ENCODE data around the gene CLEC3B. TPM values are rescaled to one million over a fixed set of nuclear protein-coding genes. Genes with fewer than 3 reads are reported as not detected.

The CLEC3B gene
- total and polyA plus RNA-seq, 4 donors, result 33.1 to 167 (median 90.3) TPM

GRCh38 chr3:45027441-45027840 is 1.3 kb downstream of the CLEC3B start:
- TF ChIP-seq CTCF (IDR thresholded peaks at IDR 0.05; ENCODE audit: control extremely low read depth, extremely low read depth), result no peak
- Histone ChIP-seq H3K4me1 (ENCODE audit: control insufficient read depth in 5 of 5, insufficient read depth in 5 of 5, low read length in 5 of 5) (peaks cover 0 to 41% (median 12%) of the 10 kb centered on the region in 5 donors), H3K9me3 (ENCODE audit: control insufficient read depth in 4 of 4, insufficient read depth in 3 of 4, low read length in 3 of 4) (no peaks in the 10 kb centered on the region), H3K27me3 (ENCODE audit: control insufficient read depth in 3 of 3, insufficient read depth in 3 of 3, low read length in 2 of 3) (no peaks in the 10 kb centered on the region), H3K27ac (ENCODE audit: low read depth in 1 of 2, low read length in 1 of 2) (peak overlapping the region; percentile 21 to 29), H3K36me3 (ENCODE audit: control insufficient read depth in 4 of 4, insufficient read depth in 4 of 4, low read length in 4 of 4) (peaks cover 0 to 8% (median 3%) of the 10 kb centered on the region in 4 donors), H3K9ac (ENCODE audit: insufficient read depth in 1 of 2, low read length in 2 of 2) (peak overlapping the region in 1 of 2 donors; percentile 7), H3K4me3 (peak overlapping the region; percentile 18)
- no peak for ATAC-seq (ENCODE audit: insufficient read depth, low FRiP score)
- no peak for DNase-seq
- WGBS, 2 donors, result 77 to 86% methylated on average over 4 of the region's 4 CpGs

- no peak for TF ChIP-seq CTCF (IDR thresholded peaks at IDR 0.05; ENCODE audit: control extremely low read depth, extremely low read depth)
- Histone ChIP-seq H3K9ac (ENCODE audit: insufficient read depth in 1 of 2, low read length in 2 of 2) (no peak overlapping the region), H3K4me3 (no peak overlapping the region), H3K9me3 (ENCODE audit: control insufficient read depth in 4 of 4, insufficient read depth in 3 of 4, low read length in 3 of 4) (no peaks in the 10 kb centered on the region), H3K4me1 (ENCODE audit: control insufficient read depth in 5 of 5, insufficient read depth in 5 of 5, low read length in 5 of 5) (peaks cover 0 to 38% (median 16%) of the 10 kb centered on the region in 5 donors), H3K36me3 (ENCODE audit: control insufficient read depth in 4 of 4, insufficient read depth in 4 of 4, low read length in 4 of 4) (peaks cover 0 to 8% (median 3%) of the 10 kb centered on the region in 4 donors), H3K27me3 (ENCODE audit: control insufficient read depth in 3 of 3, insufficient read depth in 3 of 3, low read length in 2 of 3) (no peaks in the 10 kb centered on the region), H3K27ac (ENCODE audit: low read depth in 1 of 2, low read length in 1 of 2) (peak overlapping the region in 1 of 2 donors; percentile 81)
- DNase-seq, result no peak
- WGBS, 2 donors, result 68 to 91% methylated on average over 2 of the region's 2 CpGs
- no peak for ATAC-seq (ENCODE audit: insufficient read depth, low FRiP score)
Measured at GRCh38 chr3:45029216-45029615, 3.1 kb downstream of the CLEC3B start.

GRCh38 chr3:45029661-45030060 is 3.6 kb downstream of the CLEC3B start:
- 58 to 66% methylated on average over 5 of the region's 5 CpGs for WGBS, 2 donors
- H3K27ac ChIP-seq (ENCODE audit: low read depth in 1 of 2, low read length in 1 of 2), result peak overlapping the region in 1 of 2 donors; percentile 81

More at GRCh38 chr3:45029661-45030060, 3.6 kb downstream of the CLEC3B start:
- ATAC-seq (ENCODE audit: insufficient read depth, low FRiP score) (no peak), DNase-seq (no peak)
- H3K4me1 ChIP-seq (ENCODE audit: control insufficient read depth in 5 of 5, insufficient read depth in 5 of 5, low read length in 5 of 5), result peaks cover under 1 to 34% (median 11%) of the 10 kb centered on the region in 5 donors
- H3K9ac ChIP-seq (ENCODE audit: insufficient read depth in 1 of 2, low read length in 2 of 2), result no peak overlapping the region
- H3K27me3 ChIP-seq (ENCODE audit: control insufficient read depth in 3 of 3, insufficient read depth in 3 of 3, low read length in 2 of 3), result no peaks in the 10 kb centered on the region
- no peak overlapping the region for H3K4me3 ChIP-seq
- peaks cover 0 to 8% (median 3%) of the 10 kb centered on the region in 4 donors for H3K36me3 ChIP-seq (ENCODE audit: control insufficient read depth in 4 of 4, insufficient read depth in 4 of 4, low read length in 4 of 4)
- TF ChIP-seq CTCF (IDR thresholded peaks at IDR 0.05; ENCODE audit: control extremely low read depth, extremely low read depth), result no peak
- H3K9me3 ChIP-seq (ENCODE audit: control insufficient read depth in 4 of 4, insufficient read depth in 3 of 4, low read length in 3 of 4), result no peaks in the 10 kb centered on the region
